Adrenal gland (tissue), 5 donors: ENCODE measurements around the gene IMPG1.

Source experiments
- CTCF ChIP-seq, 6 experiments: fragments of 450-650 bp in 4 of 6; fragments of 200-600 bp in 2 of 6; sonication (generic) in 1 of 6; IDR thresholded peaks; 1 replicate in 5 of 6; 2 replicates in 1 of 6; pipeline versions ENCODE4 v1.5.1 to v1.8.0; 2016 to 2021; ENCODE audit warnings: antibody characterized with exemption in 6 of 6, mild to moderate bottlenecking in 2 of 6, moderate library complexity in 1 of 6
- POLR2A ChIP-seq, 2 donors: fragments of 450-650 bp; IDR thresholded peaks; one replicate each; pipeline ENCODE4 v1.6.1; 2017; ENCODE audit warnings: antibody characterized with exemption in 2 of 2, mild to moderate bottlenecking in 2 of 2, moderate library complexity in 1 of 2
- donor health status: DM: no; HTN: no; CAD: no.

GRCh38 chr6:75892384-75892783 lies 180.1 kb downstream of the IMPG1 start:
- TF ChIP-seq CTCF (IDR thresholded peaks at IDR 0.05) (no peak), POLR2A (IDR thresholded peaks at IDR 0.05) (no peak)
